HL-60 (cell line): ENCODE measurements around the gene THRB.

Experiments used
- CTCF ChIP-seq: IDR thresholded peaks from one replicate; pipeline ENCODE4 v1.5.1; 2011; ENCODE audit warnings: low read length, control low read depth, inconsistent platforms; ENCODE audit not compliant: insufficient read depth
- GABPA ChIP-seq: IDR thresholded peaks from 2 replicates; pipeline ENCODE4 v1.6.1; 2012; ENCODE audit warnings: low read depth
- POLR2AphosphoS5 ChIP-seq: IDR thresholded peaks from 2 replicates; pipeline ENCODE4 v1.6.1; 2012; ENCODE audit warnings: low read depth
- REST ChIP-seq: IDR thresholded peaks from 2 replicates; pipeline ENCODE4 v1.6.1; 2012; ENCODE audit warnings: low read depth; ENCODE audit not compliant: insufficient replicate concordance

- no peak for TF ChIP-seq CTCF
- no peak for TF ChIP-seq REST
- no peak for TF ChIP-seq GABPA
- TF ChIP-seq POLR2AphosphoS5 = no peak
Measured at GRCh38 chr3:24480497-24480896, 14.2 kb downstream of the THRB start.
